Right lobe of liver (tissue), 6 donors: Measurements from ENCODE around the gene FAM20C. TPM values are rescaled to one million over a fixed set of nuclear protein-coding genes. Genes with fewer than 3 reads are reported as not detected.

Source experiments
- ATAC-seq, 4 donors: fragments of 200-7000 bp; cut with Tn5 transposase; one replicate each; pipeline ENCODE4 v1.9.1; 2020; ENCODE audit warnings: mild to moderate bottlenecking in 4 of 4, moderate library complexity in 4 of 4
- DNase-seq, 3 donors: peaks; one replicate each; pipeline ENCODE4 v3.0.0-alpha.2; 2020
- H3K27ac ChIP-seq, 3 donors: fragments of 200-600 bp; one replicate each; pipeline ENCODE4 v1.8.0; 2022
- H3K27me3 ChIP-seq, 2 donors: fragments of 200-600 bp; one replicate each; pipeline ENCODE4 v1.8.0; 2022
- H3K36me3 ChIP-seq, 4 donors: fragments of 200-600 bp; sonication (generic) in 1 of 4; one replicate each; pipeline versions ENCODE4 v1.5.1 to v1.8.0; 2017 to 2022; ENCODE audit warnings: control low read depth in 1 of 4
- H3K4me1 ChIP-seq, 4 donors: fragments of 200-600 bp; sonication (generic) in 1 of 4; one replicate each; pipeline versions ENCODE4 v1.5.1 to v1.8.0; 2017 to 2022; ENCODE audit warnings: control low read depth in 1 of 4
- H3K4me3 ChIP-seq, 3 donors: fragments of 200-600 bp; one replicate each; pipeline ENCODE4 v1.8.0; 2022
- H3K9me3 ChIP-seq, 4 donors: fragments of 200-600 bp; sonication (generic) in 1 of 4; one replicate each; pipeline versions ENCODE4 v1.5.1 to v1.8.0; 2017 to 2022; ENCODE audit warnings: control low read depth in 1 of 4
- CTCF ChIP-seq, 4 donors: fragments of 200-600 bp in 3 of 4; fragments of 450-650 bp in 1 of 4; IDR thresholded peaks; one replicate each; pipeline versions ENCODE4 v1.5.1 to v1.8.0; 2016 to 2022; ENCODE audit warnings: antibody characterized with exemption in 4 of 4, mild to moderate bottlenecking in 2 of 4
- POLR2A ChIP-seq: fragments of 450-650 bp; IDR thresholded peaks from one replicate; pipeline ENCODE4 v1.6.1; 2017; ENCODE audit warnings: antibody characterized with exemption, mild to moderate bottlenecking
- WGBS: methylation state at CpG from one replicate; pipeline ENCODE4 v1.1.6; 2018; ENCODE audit warnings: low coverage, low lambda C conversion rate; ENCODE audit not compliant: insufficient coverage; ENCODE audit errors: missing lambda C conversion rate; 5-methylcytosine and 5-hydroxymethylcytosine counted together
- intact Hi-C, 2 donors: fragments of 100-400 bp; cut with DNase I; formaldehyde crosslinking; loops; one replicate each; pipeline versions ENCODE4 v1.11.2 to v1.14.1; 2022
- total RNA-seq, 6 experiments: library from RNA; depleted of rRNA in 2 of 6; stranded (reverse); fragments of >200 nt in 2 of 6; fragmentation: NEBNext Ultra II Directional in 3 of 6; extraction: Animal tissue kit (Norgen Biotek cat#: 25700) in 3 of 6; gene quantifications; one replicate each; pipeline versions ENCODE4 v1.1.0 to v1.2.4, GENCODE V29; 2016 to 2023
- donor health status: DM: no; HTN: yes; CAD: no.
- donor health status: DM: no; HTN: no; CAD: no.
- donor health status: DM: no; HTN: no; CAD: no.
- donor health status: DM: no; HTN: yes; CAD: no.
- donor health status: DM: no; HTN: yes; CAD: no.

Gene FAM20C
- total RNA-seq, 6 experiments from 2014 or later = 32.1 to 73.8 (median 57.3) TPM

GRCh38 chr7:169276-170172 is 22.8 kb upstream of the FAM20C start:
- DNase-seq = peak in 1 of 3 donors; percentile 23
- intact Hi-C loops = no loop called here
- no peak for ATAC-seq
- Histone ChIP-seq H3K9me3 (no peaks in the 10 kb centered on the region), H3K36me3 (no peaks in the 10 kb centered on the region), H3K27me3 (no peaks in the 10 kb centered on the region), H3K27ac (no peak overlapping the region), H3K4me1 (peaks cover 0 to 10% (median 0%) of the 10 kb centered on the region in 4 donors), H3K4me3 (no peak overlapping the region)
- TF ChIP-seq POLR2A = no peak
- no peak for TF ChIP-seq CTCF (IDR thresholded peaks at IDR 0.05)
- 86% methylated on average over 30 of the region's 33 CpGs for WGBS

- TF ChIP-seq CTCF (IDR thresholded peaks at IDR 0.05) = no peak
- TF ChIP-seq POLR2A = no peak
- ATAC-seq (no peak), DNase-seq (peak in 1 of 3 donors; percentile 50)
- WGBS = 93% methylated on average over 12 of the region's 31 CpGs
- Histone ChIP-seq H3K27ac (no peak overlapping the region), H3K27me3 (no peaks in the 10 kb centered on the region), H3K4me1 (peaks cover 0 to under 1% (median 0%) of the 10 kb centered on the region in 4 donors), H3K4me3 (no peak overlapping the region), H3K36me3 (no peaks in the 10 kb centered on the region), H3K9me3 (no peaks in the 10 kb centered on the region)
- intact Hi-C loops = no loop called here
Observed at GRCh38 chr7:170551-171363, 21.6 kb upstream of the FAM20C start.

GRCh38 chr7:171364-171904 is 20.9 kb upstream of the FAM20C start:
- H3K27me3 ChIP-seq = no peaks in the 10 kb centered on the region
- ATAC-seq = no peak
- no peaks in the 10 kb centered on the region for H3K36me3 ChIP-seq
- no peak overlapping the region for H3K4me3 ChIP-seq
- intact Hi-C loops = no loop called here
- TF ChIP-seq CTCF (IDR thresholded peaks at IDR 0.05) (no peak), POLR2A (no peak)
- DNase-seq = peak in 1 of 3 donors; percentile 36
- H3K27ac ChIP-seq = no peak overlapping the region
- WGBS = 83% methylated on average over 12 of the region's 27 CpGs
- H3K4me1 ChIP-seq = no peaks in the 10 kb centered on the region
- no peaks in the 10 kb centered on the region for H3K9me3 ChIP-seq

GRCh38 chr7:171912-172515 is 20.4 kb upstream of the FAM20C start:
- no peak for ATAC-seq
- no peaks in the 10 kb centered on the region for H3K4me1 ChIP-seq
- intact Hi-C loops = no loop called here
- peak in 1 of 3 donors; percentile 44 for DNase-seq
- 75% methylated on average over 5 of the region's 16 CpGs for WGBS
- no peaks in the 10 kb centered on the region for H3K27me3 ChIP-seq
- TF ChIP-seq POLR2A (no peak), CTCF (IDR thresholded peaks at IDR 0.05) (no peak)
- no peaks in the 10 kb centered on the region for H3K9me3 ChIP-seq
- H3K27ac ChIP-seq = no peak overlapping the region
- H3K36me3 ChIP-seq = no peaks in the 10 kb centered on the region
- no peak overlapping the region for H3K4me3 ChIP-seq
